NCI-H82 treated with DMSO at 0.1 percent for 48 hours (cell line): ENCODE measurements around the gene SLC25A51.
A peak's percentile ranks its signal among the peaks of the same experiment; 100 is the strongest.
"Not testable (repeated sequence)": the region's sequence is repeated elsewhere in the genome, so short reads cannot be mapped to it uniquely, and the experiment has no call there.

ENCODE experiments used
- DNase-seq: peaks from one replicate; lab custom pipeline; 2025; ENCODE audit not compliant: unreplicated experiment; lab: John Stamatoyannopoulos, UW

The SLC25A51 gene

GRCh38 chr9:37920471-37921167 is 16.7 kb upstream of the SLC25A51 start:
- DNase-seq = no peak

DNA sequence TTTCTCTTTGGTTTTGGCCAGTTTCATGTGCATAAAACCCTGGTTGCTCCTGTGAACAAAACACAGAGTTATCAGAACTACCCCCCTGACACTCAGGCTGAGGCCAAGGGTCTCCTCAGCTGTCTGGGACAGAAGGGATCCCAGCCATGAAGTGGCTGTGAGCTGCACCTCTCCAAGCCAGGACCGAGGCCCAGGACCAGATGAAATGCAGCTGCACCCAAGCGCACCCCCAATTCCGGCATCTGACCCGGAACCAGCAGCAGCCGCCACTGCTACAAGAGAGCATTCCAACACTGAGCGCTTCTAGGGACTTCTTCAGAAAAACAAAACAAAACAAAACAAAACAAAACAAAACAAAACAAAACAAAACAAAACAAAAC is 16.0 kb upstream of the SLC25A51 start:
- DNase-seq = no peak

DNA sequence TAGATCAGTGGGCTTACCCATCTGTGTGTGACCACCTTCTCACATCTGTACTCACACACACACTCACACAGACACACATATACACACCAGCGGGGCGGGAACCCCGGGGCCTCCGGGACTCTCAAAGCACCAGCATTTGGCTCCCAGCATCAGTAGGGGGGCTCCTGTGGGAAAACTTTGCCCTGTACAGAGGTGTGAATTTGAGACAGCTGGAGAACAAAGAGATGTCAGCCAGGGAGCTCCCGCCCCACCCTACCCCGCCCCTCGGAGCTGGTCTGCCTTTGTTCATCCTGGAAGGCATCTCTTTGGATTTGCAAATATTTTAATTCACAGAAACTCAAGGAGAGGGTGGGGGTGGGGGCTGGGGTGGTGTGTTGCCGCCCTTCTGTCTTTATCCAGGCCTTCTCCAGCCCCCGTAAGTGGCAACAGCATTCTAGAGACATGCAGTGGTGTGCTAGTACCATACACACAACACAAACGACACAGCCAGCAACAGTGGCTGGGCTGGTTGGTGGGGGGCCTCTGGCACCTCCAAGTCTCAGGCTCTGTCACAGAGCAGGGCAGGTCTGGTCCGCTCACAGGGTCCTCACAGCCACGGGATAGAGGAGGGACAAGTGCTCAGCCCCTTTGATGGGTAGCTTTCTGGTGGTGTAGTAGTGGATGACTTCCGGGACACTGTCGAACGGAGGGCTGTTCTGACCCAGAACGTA is 15.5 kb upstream of the SLC25A51 start:
- DNase-seq = no peak

DNA sequence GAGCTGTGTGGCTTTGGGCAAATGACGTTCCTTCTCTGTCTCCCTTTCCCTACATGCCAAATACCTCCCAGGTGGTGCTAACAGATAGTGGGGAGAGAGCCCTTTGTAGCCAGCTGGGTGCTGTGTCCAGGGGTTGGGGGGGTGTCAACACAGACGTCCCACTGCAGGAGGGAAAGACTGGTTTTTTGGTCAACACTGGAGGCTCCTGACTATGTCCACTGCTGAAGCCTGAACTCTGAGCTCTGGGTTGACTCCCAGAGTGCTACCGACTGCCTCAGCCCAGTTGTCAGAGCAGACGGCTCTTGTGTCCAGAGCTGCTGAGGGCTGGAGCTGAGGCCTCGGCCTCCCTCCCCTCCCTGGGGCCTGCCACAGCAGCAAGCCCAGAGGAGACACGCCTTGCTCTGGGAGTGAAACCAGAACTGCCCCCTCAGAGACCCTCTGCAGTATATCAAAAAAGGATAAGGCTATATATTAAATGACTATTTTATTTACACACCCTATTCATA is 14.8 kb upstream of the SLC25A51 start:
- no peak for DNase-seq

- no peak for DNase-seq
Measured at GRCh38 chr9:37917801-37918664, 14.1 kb upstream of the SLC25A51 start.

DNA sequence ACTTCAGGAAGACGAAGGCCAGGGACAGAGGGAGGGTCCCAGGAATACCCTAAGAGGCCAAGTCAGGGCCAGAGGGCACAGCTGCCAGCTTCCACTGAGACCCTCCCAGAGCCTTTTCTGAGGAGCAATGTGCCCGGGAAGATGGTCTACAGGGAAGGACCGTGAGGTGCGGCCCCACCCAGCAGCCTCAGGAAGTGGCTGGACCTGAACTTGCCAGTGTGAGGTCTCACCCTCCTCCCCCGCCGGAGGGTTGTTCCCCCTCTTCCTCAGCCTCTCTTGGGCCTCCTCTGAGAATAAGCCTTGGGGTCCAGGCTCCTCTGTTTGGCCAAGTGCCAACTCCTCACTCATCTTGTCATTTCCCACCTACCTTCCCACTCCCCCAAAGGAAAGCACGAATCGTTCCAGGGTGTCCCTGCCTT is 13.4 kb upstream of the SLC25A51 start:
- DNase-seq = no peak

DNA sequence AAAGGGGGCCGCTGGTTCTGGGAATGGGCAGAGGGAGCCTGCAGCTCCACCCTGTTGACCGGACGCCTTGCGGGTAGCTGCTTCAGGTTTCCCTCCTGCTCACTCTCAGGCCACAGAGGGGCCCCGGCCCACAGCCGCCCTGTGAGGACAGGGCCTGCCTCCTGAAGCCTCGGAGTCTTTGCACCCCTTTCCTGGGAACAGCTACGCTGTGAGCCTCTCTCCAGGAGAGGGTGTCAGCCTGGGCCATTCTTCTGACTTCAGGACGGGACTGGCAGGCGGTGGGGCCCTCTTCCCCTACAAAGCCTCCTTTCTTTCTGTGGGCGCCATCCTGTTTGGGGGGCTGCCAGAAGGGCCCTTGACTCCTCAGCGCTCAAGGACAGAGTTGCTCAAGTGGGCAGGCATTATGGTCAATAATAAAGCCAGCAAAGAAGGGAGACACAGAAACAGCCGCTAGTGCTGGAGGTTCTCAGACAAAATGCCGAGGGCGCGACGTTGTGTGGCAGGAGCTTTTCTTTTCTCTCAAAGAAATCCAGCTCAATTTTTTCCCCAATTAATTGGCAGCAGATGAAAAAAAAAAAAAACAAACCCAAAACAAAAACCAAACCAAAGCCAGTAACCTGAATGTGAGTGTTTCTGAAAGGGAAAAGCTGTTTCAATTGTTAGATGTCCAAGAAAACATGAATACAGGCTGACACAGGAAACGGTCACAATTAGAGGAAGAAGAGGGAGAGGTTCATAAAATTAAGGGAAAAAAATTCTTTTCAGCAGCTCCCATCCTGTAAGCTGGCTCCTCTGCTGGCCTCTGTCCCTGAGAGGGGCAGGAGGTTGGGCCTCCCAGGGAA is 12.8 kb upstream of the SLC25A51 start:
- DNase-seq = no peak

DNA sequence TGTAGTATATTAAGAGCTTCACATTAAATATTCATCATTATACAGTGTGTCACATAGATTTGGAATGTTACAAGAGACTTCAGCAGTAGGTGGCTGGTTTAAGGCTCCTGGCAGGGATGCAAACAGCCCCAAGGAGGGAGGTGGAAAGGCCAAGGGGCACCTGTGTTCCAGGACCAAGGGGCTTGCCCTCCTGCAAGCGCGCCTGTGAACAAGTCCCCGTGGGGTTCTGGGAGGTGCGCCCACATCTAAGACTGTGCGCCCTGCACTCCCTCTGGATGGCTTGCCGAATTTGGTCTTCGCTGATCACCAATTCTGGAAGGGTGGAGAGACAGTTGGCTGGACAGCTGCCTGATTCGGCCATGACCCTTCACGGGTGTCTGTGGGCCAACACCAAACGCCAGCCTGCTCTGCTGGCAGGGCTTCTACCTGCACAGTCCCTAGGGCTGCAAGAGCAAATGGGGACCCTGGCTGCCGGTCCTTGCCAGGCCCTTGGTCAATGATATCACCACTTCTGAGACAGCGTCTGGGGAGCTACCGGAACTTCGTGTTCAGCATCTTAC is 12.1 kb upstream of the SLC25A51 start:
- DNase-seq = no peak

GRCh38 chr9:37914701-37915358 is 10.9 kb upstream of the SLC25A51 start:
- DNase-seq = no peak

- no peak for DNase-seq
Measured at GRCh38 chr9:37914154-37914551, 10.2 kb upstream of the SLC25A51 start.

DNA sequence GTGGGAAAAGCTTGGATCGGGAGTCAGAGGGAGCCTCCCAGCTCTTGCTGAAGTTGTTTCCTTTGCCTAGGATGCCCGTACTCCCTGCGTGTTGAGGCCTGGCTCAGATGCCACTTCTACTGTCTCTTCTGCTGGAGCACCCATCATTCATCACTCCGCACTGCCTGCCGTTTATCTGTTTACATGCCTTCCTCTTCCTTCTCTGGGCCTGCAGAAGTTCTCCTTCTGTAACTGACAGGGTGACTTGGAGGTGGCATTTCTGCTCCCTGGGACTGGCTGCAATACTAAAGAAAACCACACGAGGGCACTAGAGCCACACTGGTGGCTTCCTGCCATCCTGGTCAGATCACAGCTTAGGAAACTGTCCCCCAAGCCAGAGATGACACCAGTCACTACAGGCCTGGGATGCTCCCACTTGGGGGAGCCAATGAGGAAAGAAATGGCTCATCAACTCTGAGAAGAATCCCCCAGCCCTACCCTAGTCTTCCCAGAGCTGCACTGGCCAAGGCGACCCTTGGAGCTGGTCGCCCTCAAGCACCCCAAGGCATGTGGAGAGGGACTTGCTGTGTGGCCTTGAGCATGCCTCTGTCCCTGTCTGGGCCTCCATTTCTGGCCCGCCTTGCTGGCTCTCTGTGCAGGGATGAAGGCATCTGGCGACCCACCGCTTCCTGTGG is 9.7 kb upstream of the SLC25A51 start:
- peak; percentile 25 for DNase-seq

GRCh38 chr9:37911271-37911681 is 7.3 kb upstream of the SLC25A51 start:
- DNase-seq = no peak

DNA sequence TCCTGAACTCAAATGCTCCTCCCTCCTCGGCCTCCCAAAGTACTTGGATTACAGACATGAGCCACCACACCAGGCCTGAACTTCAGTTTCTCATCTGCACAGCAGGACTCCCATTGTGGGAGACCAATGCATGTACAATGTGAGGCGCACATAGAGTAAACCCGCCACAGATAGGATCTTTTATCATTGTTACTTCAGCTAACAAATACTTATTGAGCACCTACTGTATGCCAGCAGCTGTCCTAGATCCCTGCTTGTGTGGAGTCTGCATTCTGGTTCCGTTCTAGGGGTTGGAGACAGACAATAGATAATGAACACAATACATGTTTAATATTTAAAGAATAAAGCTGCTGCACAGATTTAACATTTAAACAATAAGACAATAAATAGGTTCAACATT is 6.3 kb upstream of the SLC25A51 start:
- DNase-seq = no peak

DNA sequence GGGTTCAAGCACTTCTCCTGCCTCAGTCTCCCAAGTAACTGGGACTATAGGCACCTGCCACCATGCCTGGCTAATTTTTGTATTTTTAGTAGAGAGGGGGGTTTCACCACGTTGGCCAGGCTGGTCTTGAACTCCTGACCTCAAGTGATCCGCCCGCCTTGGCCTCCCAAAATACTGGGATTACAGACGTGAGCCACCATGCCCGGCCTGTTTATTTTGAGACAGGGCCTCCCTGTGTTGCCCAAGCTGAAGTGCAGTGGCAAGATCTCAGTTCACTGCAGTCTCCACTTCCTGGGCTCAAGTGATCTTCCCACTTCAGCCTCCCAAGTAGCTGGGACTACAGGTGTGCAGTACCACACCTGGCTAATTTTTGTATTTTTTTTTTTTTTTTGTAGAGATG is 5.9 kb upstream of the SLC25A51 start:
- DNase-seq = not testable (repeated sequence)

DNA sequence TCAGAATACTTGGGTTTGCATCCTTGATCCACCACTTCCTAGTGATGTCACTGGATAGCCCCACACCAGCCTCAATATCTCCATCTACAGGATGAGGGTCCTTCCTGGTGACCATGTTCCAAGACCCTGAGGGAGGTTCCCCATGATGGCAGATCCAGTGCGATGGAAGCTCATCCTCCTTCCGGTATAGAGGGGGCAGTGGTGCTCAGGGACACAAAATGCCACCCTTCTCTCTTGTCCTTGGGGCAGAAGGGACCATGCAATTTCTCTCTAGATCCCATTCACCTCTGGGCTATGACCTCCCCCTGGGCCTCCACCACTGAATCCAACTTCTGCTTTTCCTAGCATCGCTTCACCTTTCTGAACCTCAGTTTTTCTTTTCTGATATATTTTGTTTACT is 5.4 kb upstream of the SLC25A51 start:
- DNase-seq = no peak

DNA sequence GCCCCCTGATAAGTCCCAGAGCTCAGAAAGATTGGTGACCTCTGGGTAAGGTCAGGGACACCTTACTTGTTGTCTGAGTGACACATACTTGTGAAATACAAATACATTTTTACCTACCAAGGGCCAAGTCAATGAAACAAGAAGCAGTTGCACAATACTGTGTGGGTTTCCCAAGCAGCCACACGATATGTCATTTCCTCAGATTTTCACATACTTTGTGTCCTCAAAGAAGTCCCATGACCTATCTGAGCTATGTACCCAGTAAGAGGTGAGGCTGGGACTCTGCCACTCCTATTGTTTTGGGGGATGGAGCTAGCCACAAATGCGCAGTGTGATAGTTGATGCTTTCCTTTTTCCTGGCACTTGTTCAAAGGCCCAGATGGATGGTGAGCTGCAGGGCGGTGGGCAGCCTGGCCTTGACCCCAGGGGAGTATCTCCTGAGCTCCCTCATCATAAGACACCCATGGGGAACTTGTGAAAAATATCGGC is 4.8 kb upstream of the SLC25A51 start:
- no peak for DNase-seq

DNA sequence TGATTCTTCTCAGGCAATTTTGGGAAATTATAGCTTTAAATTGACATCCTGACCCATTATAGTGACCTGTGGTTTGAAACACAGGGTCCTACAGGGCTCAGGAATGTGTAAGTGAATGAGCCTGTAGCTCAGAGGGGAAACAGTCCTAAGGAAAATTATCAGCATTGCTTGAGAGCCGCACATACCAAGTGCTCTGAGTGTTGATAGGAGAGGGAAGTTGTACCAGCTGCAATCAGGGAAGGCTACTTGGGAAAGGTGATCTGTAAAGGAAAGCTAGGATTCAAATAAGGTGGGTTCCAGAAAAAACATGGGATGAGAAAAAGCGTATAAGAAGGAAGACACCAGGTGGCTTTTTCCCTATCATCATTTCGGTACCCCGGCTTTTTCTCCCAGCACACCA is 4.4 kb upstream of the SLC25A51 start:
- DNase-seq = no peak

GRCh38 chr9:37906312-37907239 is 2.6 kb upstream of the SLC25A51 start:
- DNase-seq = no peak
